RWPE2 (cell line): ENCODE results near the gene KRT1.
A peak's percentile ranks its signal among the peaks of the same experiment; 100 is the strongest.

Source experiments
- ATAC-seq: fragments of 200-7000 bp; cut with Tn5 transposase; 3 replicates; pipeline ENCODE4 v1.9.1; 2021; ENCODE audit warnings: low read depth
- DNase-seq: peaks from one replicate; pipeline ENCODE4 v3.0.0-alpha.2; 2020; ENCODE audit warnings: low spot score
- H3K27ac ChIP-seq: fragments of 450-650 bp; 2 replicates; pipeline ENCODE4 v1.5.1; 2017; ENCODE audit warnings: mild to moderate bottlenecking; ENCODE audit not compliant: poor library complexity, severe bottlenecking
- H3K27me3 ChIP-seq: fragments of 250-450 bp; sonication (Bioruptor Pico); 2 replicates; pipeline ENCODE4 v1.5.1; 2021; ENCODE audit warnings: mild to moderate bottlenecking, moderate library complexity; ENCODE audit not compliant: insufficient read depth, poor library complexity, severe bottlenecking
- H3K36me3 ChIP-seq: fragments of 250-450 bp; sonication (Bioruptor Pico); 2 replicates; pipeline ENCODE4 v1.5.1; 2020; ENCODE audit warnings: low read depth, mild to moderate bottlenecking, moderate library complexity
- H3K4me1 ChIP-seq: fragments of 250-450 bp; sonication (Bioruptor Pico); 2 replicates; pipeline ENCODE4 v1.5.1; 2021; ENCODE audit warnings: mild to moderate bottlenecking, moderate library complexity; ENCODE audit not compliant: insufficient read depth, poor library complexity, severe bottlenecking
- H3K4me3 ChIP-seq: fragments of 250-450 bp; sonication (Bioruptor Pico); 2 replicates; pipeline ENCODE4 v1.5.1; 2021; ENCODE audit warnings: mild to moderate bottlenecking, moderate library complexity; ENCODE audit not compliant: severe bottlenecking
- H3K9me3 ChIP-seq: fragments of 250-450 bp; sonication (Bioruptor Pico); 2 replicates; pipeline ENCODE4 v1.5.1; 2021; ENCODE audit warnings: mild to moderate bottlenecking, moderate library complexity; ENCODE audit not compliant: severe bottlenecking
- TF ChIP-seq, protein P1 (sequence below): fragments of 450-650 bp; IDR thresholded peaks from one replicate; pipeline ENCODE4 v1.5.1; 2017; ENCODE audit warnings: mild to moderate bottlenecking, moderate library complexity; ENCODE audit not compliant: poor library complexity, severe bottlenecking

The KRT1 gene

GRCh38 chr12:52650520-52651081 lies 29.6 kb downstream of the KRT1 start:
- Histone ChIP-seq H3K4me3 (no peak overlapping the region), H3K4me1 (peaks cover 4% of the 10 kb centered on the region), H3K36me3 (no peaks in the 10 kb centered on the region), H3K27me3 (no peaks in the 10 kb centered on the region), H3K9me3 (no peaks in the 10 kb centered on the region), H3K27ac (no peak overlapping the region)
- DNase-seq (no peak), ATAC-seq (0 out of 3 replicates have a peak, but pooled peaks have one; percentile 18)
- TF ChIP-seq, protein P1, sequence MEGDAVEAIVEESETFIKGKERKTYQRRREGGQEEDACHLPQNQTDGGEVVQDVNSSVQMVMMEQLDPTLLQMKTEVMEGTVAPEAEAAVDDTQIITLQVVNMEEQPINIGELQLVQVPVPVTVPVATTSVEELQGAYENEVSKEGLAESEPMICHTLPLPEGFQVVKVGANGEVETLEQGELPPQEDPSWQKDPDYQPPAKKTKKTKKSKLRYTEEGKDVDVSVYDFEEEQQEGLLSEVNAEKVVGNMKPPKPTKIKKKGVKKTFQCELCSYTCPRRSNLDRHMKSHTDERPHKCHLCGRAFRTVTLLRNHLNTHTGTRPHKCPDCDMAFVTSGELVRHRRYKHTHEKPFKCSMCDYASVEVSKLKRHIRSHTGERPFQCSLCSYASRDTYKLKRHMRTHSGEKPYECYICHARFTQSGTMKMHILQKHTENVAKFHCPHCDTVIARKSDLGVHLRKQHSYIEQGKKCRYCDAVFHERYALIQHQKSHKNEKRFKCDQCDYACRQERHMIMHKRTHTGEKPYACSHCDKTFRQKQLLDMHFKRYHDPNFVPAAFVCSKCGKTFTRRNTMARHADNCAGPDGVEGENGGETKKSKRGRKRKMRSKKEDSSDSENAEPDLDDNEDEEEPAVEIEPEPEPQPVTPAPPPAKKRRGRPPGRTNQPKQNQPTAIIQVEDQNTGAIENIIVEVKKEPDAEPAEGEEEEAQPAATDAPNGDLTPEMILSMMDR: no peak

- H3K36me3 ChIP-seq: no peaks in the 10 kb centered on the region
- TF ChIP-seq, protein P1: no peak
- H3K4me3 ChIP-seq: no peak overlapping the region
- H3K27ac ChIP-seq: no peak overlapping the region
- no peak for ATAC-seq
- H3K9me3 ChIP-seq: no peaks in the 10 kb centered on the region
- H3K27me3 ChIP-seq: no peaks in the 10 kb centered on the region
- DNase-seq: no peak
- H3K4me1 ChIP-seq: no peaks in the 10 kb centered on the region
Measured at GRCh38 chr12:52649066-52649465, 31.1 kb downstream of the KRT1 start.

DNA sequence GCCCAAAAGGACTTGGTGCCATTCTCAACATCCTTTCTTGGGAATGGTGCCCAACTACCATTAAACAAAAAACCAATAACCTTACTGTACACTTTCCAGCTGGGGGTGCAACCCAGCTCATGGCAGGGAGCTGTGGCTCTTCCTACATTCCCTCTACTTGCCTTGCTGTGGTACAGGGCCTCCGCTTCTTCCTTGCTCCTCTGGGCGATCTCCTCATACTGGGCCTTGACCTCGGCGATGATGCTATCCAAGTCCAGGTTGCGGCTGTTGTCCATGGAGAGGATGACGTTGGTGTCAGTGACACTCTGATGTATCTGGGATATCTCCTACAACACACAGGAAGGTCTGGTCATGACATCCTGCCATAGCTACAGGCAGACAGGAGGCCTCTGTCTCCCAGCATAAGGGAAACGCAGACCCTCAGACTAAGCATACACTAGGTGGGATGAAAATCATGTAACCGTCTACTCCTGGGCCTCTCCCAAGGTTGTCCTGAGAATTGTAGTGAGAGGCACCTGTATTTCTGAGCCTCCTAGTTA lies 32.1 kb downstream of the KRT1 start:
- DNase-seq (no peak), ATAC-seq (no peak)
- Histone ChIP-seq H3K36me3 (no peaks in the 10 kb centered on the region), H3K27ac (no peak overlapping the region), H3K4me3 (no peak overlapping the region), H3K9me3 (no peaks in the 10 kb centered on the region), H3K4me1 (no peaks in the 10 kb centered on the region), H3K27me3 (no peaks in the 10 kb centered on the region)
- TF ChIP-seq, protein P1: no peak

DNA sequence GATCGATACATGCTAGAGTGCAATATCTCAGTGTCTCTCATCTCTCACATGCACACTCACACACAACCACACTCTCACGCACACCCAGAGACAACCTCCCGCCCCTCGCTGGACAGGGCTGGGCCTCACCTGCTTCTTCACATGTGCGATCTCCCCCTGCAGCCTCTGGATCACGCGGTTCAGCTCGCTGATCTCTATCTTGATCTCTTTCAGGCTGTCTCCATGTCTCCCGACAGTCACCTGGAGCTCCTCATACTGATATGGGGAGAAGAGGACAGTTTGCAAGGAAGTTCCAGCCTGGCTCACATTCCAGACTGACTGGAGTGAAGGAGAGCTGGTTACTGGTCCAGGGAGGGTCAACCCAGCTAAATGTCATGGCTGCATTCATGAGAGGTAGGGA lies 32.6 kb downstream of the KRT1 start:
- Histone ChIP-seq H3K27me3 (no peaks in the 10 kb centered on the region), H3K36me3 (no peaks in the 10 kb centered on the region), H3K4me1 (no peaks in the 10 kb centered on the region), H3K27ac (no peak overlapping the region), H3K4me3 (no peak overlapping the region), H3K9me3 (no peaks in the 10 kb centered on the region)
- ATAC-seq: no peak
- no peak for DNase-seq
- TF ChIP-seq, protein P1: no peak

DNA sequence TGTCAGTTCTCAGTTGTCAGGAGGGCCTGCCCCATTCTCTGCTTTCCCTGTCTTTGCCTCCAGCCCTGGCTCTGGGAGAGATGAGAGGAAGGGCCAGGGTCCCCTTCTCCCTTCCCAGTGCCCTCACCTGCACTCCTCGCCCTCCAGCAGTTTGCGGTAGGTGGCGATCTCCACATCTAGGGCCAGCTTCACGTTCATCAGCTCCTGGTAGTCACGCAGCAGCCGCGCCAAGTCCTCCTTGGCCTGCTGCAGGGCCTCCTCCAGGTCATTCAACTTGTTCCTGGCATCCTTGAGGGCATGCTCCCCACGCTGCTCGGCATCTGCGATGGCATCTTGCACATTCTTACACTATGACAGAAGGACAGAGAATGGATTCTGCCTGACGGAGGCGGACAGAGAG lies 33.6 kb downstream of the KRT1 start:
- Histone ChIP-seq H3K27ac (no peak overlapping the region), H3K27me3 (no peaks in the 10 kb centered on the region), H3K9me3 (no peaks in the 10 kb centered on the region), H3K4me1 (no peaks in the 10 kb centered on the region), H3K4me3 (no peak overlapping the region), H3K36me3 (no peaks in the 10 kb centered on the region)
- ATAC-seq (no peak), DNase-seq (no peak)
- TF ChIP-seq, protein P1: no peak
